Nephron (organoid): Measurements from ENCODE around the gene EIF5A.

Experiments used
- H3K27ac Mint-ChIP-seq, 3 experiments: 2 replicates each; pipeline ENCODE4 v1.8.0; 2020; ENCODE audit warnings: mixed read lengths in 3 of 3, mild to moderate bottlenecking in 2 of 3, moderate library complexity in 1 of 3
- H3K27me3 Mint-ChIP-seq: 2 replicates; pipeline ENCODE4 v1.8.0; 2021; ENCODE audit warnings: low read depth, mild to moderate bottlenecking, moderate library complexity, mixed read lengths
- H3K36me3 Mint-ChIP-seq: 2 replicates; pipeline ENCODE4 v1.8.0; 2020; ENCODE audit warnings: low read depth, mixed read lengths
- H3K4me1 Mint-ChIP-seq: 2 replicates; pipeline ENCODE4 v1.8.0; 2020; ENCODE audit warnings: mixed read lengths
- H3K4me3 Mint-ChIP-seq, 3 experiments: 2 replicates each; pipeline ENCODE4 v1.8.0; 2020; ENCODE audit warnings: mild to moderate bottlenecking in 3 of 3, mixed read lengths in 3 of 3, moderate library complexity in 2 of 3
- H3K9me3 Mint-ChIP-seq: 2 replicates; pipeline ENCODE4 v1.8.0; 2020; ENCODE audit warnings: mixed read lengths
- CTCF ChIP-seq, 3 experiments: fragments of 200-600 bp; sonication (generic); IDR thresholded peaks; one replicate each; pipeline ENCODE4 v1.5.0; 2021; ENCODE audit warnings: antibody characterized with exemption in 3 of 3; ENCODE audit not compliant: unreplicated experiment in 3 of 3

EIF5A gene

GRCh38 chr17:7318121-7318860 is 10.9 kb downstream of the EIF5A start:
- Mint-ChIP-seq H3K4me1 (peaks cover 16% of the 10 kb centered on the region), H3K36me3 (peaks cover 50% of the 10 kb centered on the region), H3K4me3 (peak overlapping the region; percentile 44 to 85 (median 70)), H3K27ac (no peak overlapping the region), H3K9me3 (no peaks in the 10 kb centered on the region), H3K27me3 (no peaks in the 10 kb centered on the region)
- TF ChIP-seq CTCF (IDR thresholded peaks at IDR 0.05; ENCODE audit: unreplicated experiment in 3 of 3), result no peak

- no peak for TF ChIP-seq CTCF (IDR thresholded peaks at IDR 0.05; ENCODE audit: unreplicated experiment in 3 of 3)
- Mint-ChIP-seq H3K4me1 (peaks cover 2% of the 10 kb centered on the region), H3K27me3 (no peaks in the 10 kb centered on the region), H3K27ac (no peak overlapping the region), H3K36me3 (peaks cover 40% of the 10 kb centered on the region), H3K9me3 (no peaks in the 10 kb centered on the region), H3K4me3 (peak overlapping the region in 1 of 3 experiments; percentile 10)
Observed at GRCh38 chr17:7321466-7321865, 14.0 kb downstream of the EIF5A start.

- Mint-ChIP-seq H3K36me3 (peaks cover 34% of the 10 kb centered on the region), H3K9me3 (no peaks in the 10 kb centered on the region), H3K27me3 (no peaks in the 10 kb centered on the region), H3K27ac (no peak overlapping the region), H3K4me3 (no peak overlapping the region), H3K4me1 (peaks cover 2% of the 10 kb centered on the region)
- no peak for TF ChIP-seq CTCF (IDR thresholded peaks at IDR 0.05; ENCODE audit: unreplicated experiment in 3 of 3)
Observed at GRCh38 chr17:7322520-7323194, 15.2 kb downstream of the EIF5A start.

GRCh38 chr17:7323731-7324437 is 16.5 kb downstream of the EIF5A start:
- H3K27me3 Mint-ChIP-seq, result no peaks in the 10 kb centered on the region
- H3K27ac Mint-ChIP-seq, result no peak overlapping the region
- H3K4me1 Mint-ChIP-seq, result peaks cover 14% of the 10 kb centered on the region
- peak; percentile 61 to 77 (median 75) for TF ChIP-seq CTCF (IDR thresholded peaks at IDR 0.05; ENCODE audit: unreplicated experiment in 3 of 3)
- peaks cover 28% of the 10 kb centered on the region for H3K36me3 Mint-ChIP-seq
- no peaks in the 10 kb centered on the region for H3K9me3 Mint-ChIP-seq
- H3K4me3 Mint-ChIP-seq, result no peak overlapping the region

- Mint-ChIP-seq H3K27ac (no peak overlapping the region), H3K27me3 (no peaks in the 10 kb centered on the region), H3K4me3 (no peak overlapping the region), H3K4me1 (peaks cover 15% of the 10 kb centered on the region), H3K9me3 (no peaks in the 10 kb centered on the region), H3K36me3 (peaks cover 27% of the 10 kb centered on the region)
- peak in 1 of 3 experiments; percentile 10 for TF ChIP-seq CTCF (IDR thresholded peaks at IDR 0.05; ENCODE audit: unreplicated experiment in 3 of 3)
Observed at GRCh38 chr17:7324438-7324779, 17.0 kb downstream of the EIF5A start.
